ENCODE data around the gene TMEM132E. TPM values are rescaled to one million over a fixed set of nuclear protein-coding genes. Genes with fewer than 3 reads are reported as not detected.
A peak's percentile ranks its signal among the peaks of the same experiment; 100 is the strongest.

Gene TMEM132E
- total RNA-seq (2014; rRNA removed; shearing (Covaris generic)) (0.11 TPM in 1 of 2 replicates, not detected in the other), polyA plus RNA-seq (2016; fragmentation: Nextera tagmentation; extraction: Ambion mirVana) (not detected in 2 replicates)

- in situ Hi-C loops (cut with MboI), result no loop called here
- Histone ChIP-seq H3F3A (ENCODE audit: insufficient read depth) (no peaks in the 10 kb centered on the region), H4K20me1 (ENCODE audit: insufficient read depth) (no peaks in the 10 kb centered on the region), H3K36me3 (ENCODE audit: low read depth) (no peaks in the 10 kb centered on the region), H2AFZ (peak within 1 kb of the TSS; percentile 75), H3K9me3 (ENCODE audit: low read depth) (no peaks in the 10 kb centered on the region), H3K27ac (no peak within 1 kb of the TSS), H3K4me3 (peak within 1 kb of the TSS; percentile 66), H3K79me2 (ENCODE audit: insufficient read depth) (no peaks in the 10 kb centered on the region), H3K9ac (no peak within 1 kb of the TSS), H3K4me1 (ENCODE audit: insufficient read depth) (peaks cover 17% of the 10 kb centered on the region), H3K9me2 (ENCODE audit: insufficient read depth) (no peaks in the 10 kb centered on the region), H3K27me3 (replicated peaks; ENCODE audit: insufficient read depth) (peaks cover 71% of the 10 kb centered on the region), H3K4me2 (ENCODE audit: unreplicated experiment) (peak within 1 kb of the TSS; percentile 67)
- DNase-seq, result peak; percentile 51
- WGBS, 2 experiments (ENCODE audit: low coverage in 1 of 2, low lambda C conversion rate in 2 of 2, missing lambda C conversion rate in 2 of 2), result 1 to 2% methylated on average over 55 to 81 of the region's 101 CpGs
- no peak for TF ChIP-seq EZH2phosphoT487 (IDR thresholded peaks at IDR 0.05; ENCODE audit: insufficient read depth, low read depth)
- TF ChIP-seq EZH2 (IDR thresholded peaks at IDR 0.05; ENCODE audit: insufficient read depth, poor library complexity, severe bottlenecking), result no peak
These were observed at the start of gene TMEM132E for GRCh38 chr17:34579017-34579946. Gene TMEM132E (plus strand): TSS chr17:34579582. CDS start chr17:34581077, 1,495 bp downstream.

- Histone ChIP-seq H3K27me3 (replicated peaks; ENCODE audit: insufficient read depth) (peaks cover 12% of the 10 kb centered on the region; the same call in 1 of the 2 replicates), H3K36me3 (ENCODE audit: low read depth) (no peaks in the 10 kb centered on the region), H3K4me1 (ENCODE audit: insufficient read depth) (no peaks in the 10 kb centered on the region), H3K4me3 (no peak overlapping the region), H2AFZ (no peak overlapping the region), H3K4me2 (ENCODE audit: unreplicated experiment) (no peak overlapping the region), H4K20me1 (ENCODE audit: insufficient read depth) (no peaks in the 10 kb centered on the region), H3K79me2 (ENCODE audit: insufficient read depth) (no peaks in the 10 kb centered on the region), H3K9me3 (ENCODE audit: low read depth) (no peaks in the 10 kb centered on the region), H3K9me2 (ENCODE audit: insufficient read depth) (no peaks in the 10 kb centered on the region), H3K9ac (no peak overlapping the region), H3K27ac (no peak overlapping the region), H3F3A (ENCODE audit: insufficient read depth) (no peaks in the 10 kb centered on the region)
- TF ChIP-seq EZH2phosphoT487 (IDR thresholded peaks at IDR 0.05; ENCODE audit: insufficient read depth, low read depth) (no peak), EZH2 (IDR thresholded peaks at IDR 0.05; ENCODE audit: insufficient read depth, poor library complexity, severe bottlenecking) (no peak)
- in situ Hi-C loops (cut with MboI), result loop anchor here (25.0 kb wide), 1 partner anchor 581 kb away; the partner anchor contains the start of genes FNDC8 and RAD51D
- no peak for DNase-seq
- 0 to 7% methylated on average over 3 of the region's 3 CpGs for WGBS, 2 experiments (ENCODE audit: low coverage in 1 of 2, low lambda C conversion rate in 2 of 2, missing lambda C conversion rate in 2 of 2)
These were observed 48.5 kb upstream of the TMEM132E start for GRCh38 chr17:34530918-34531317.

- Histone ChIP-seq H3K9me2 (ENCODE audit: insufficient read depth) (no peaks in the 10 kb centered on the region), H3F3A (ENCODE audit: insufficient read depth) (no peaks in the 10 kb centered on the region), H2AFZ (no peak overlapping the region), H3K27me3 (replicated peaks; ENCODE audit: insufficient read depth) (peaks cover 12% of the 10 kb centered on the region; the same call in 1 of the 2 replicates), H3K4me3 (no peak overlapping the region), H3K27ac (no peak overlapping the region), H3K36me3 (ENCODE audit: low read depth) (no peaks in the 10 kb centered on the region), H3K4me2 (ENCODE audit: unreplicated experiment) (no peak overlapping the region), H3K9ac (no peak overlapping the region), H3K9me3 (ENCODE audit: low read depth) (no peaks in the 10 kb centered on the region), H3K79me2 (ENCODE audit: insufficient read depth) (no peaks in the 10 kb centered on the region), H3K4me1 (ENCODE audit: insufficient read depth) (no peaks in the 10 kb centered on the region), H4K20me1 (ENCODE audit: insufficient read depth) (no peaks in the 10 kb centered on the region)
- TF ChIP-seq EZH2 (IDR thresholded peaks at IDR 0.05; ENCODE audit: insufficient read depth, poor library complexity, severe bottlenecking) (no peak), EZH2phosphoT487 (IDR thresholded peaks at IDR 0.05; ENCODE audit: insufficient read depth, low read depth) (no peak)
- in situ Hi-C loops (cut with MboI), result loop anchor here (25.0 kb wide), 1 partner anchor 580 kb away; the partner anchor contains the start of genes FNDC8 and RAD51D
- DNase-seq, result no peak
- WGBS, 2 experiments (ENCODE audit: low coverage in 1 of 2, low lambda C conversion rate in 2 of 2, missing lambda C conversion rate in 2 of 2), result 18 to 27% methylated on average over 6 of the region's 6 CpGs
These were observed 46.9 kb upstream of the TMEM132E start for GRCh38 chr17:34532281-34533065.
